ENCODE results near the gene DNAL1.
"Not testable (repeated sequence)": the region's sequence is repeated elsewhere in the genome, so short reads cannot be mapped to it uniquely, and the experiment has no call there.

The DNAL1 gene

DNA sequence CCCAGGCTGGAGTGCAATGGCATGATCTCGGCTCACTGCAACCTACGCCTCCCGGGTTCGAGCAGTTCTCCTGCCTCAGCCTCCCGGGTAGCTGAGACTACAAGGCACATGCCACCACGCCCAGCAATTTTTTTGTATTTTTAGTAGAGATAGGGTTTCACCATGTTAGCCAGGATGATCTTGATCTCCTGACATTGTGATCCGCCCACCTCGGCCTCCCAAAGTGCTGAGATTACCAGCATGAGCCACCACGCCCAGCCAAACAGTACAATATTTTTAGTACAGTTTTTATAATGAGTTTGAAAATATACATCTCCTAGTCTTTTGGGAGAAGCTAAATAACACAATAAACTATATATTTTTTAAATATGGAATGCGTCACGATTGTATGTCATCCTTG is 14.4 kb downstream of the DNAL1 start:
- H3K4me3 Mint-ChIP-seq; H3K9me3 Mint-ChIP-seq; H3K36me3 Mint-ChIP-seq (ENCODE audit: insufficient read depth); ATAC-seq (replicated peaks; ENCODE audit: extremely low read depth, poor library complexity, severe bottlenecking); DNase-seq (ENCODE audit: low spot score in 2 of 2); H3K4me1 Mint-ChIP-seq; H3K27ac Mint-ChIP-seq (ENCODE audit: low read depth); H3K27me3 Mint-ChIP-seq: not testable (repeated sequence)

DNA sequence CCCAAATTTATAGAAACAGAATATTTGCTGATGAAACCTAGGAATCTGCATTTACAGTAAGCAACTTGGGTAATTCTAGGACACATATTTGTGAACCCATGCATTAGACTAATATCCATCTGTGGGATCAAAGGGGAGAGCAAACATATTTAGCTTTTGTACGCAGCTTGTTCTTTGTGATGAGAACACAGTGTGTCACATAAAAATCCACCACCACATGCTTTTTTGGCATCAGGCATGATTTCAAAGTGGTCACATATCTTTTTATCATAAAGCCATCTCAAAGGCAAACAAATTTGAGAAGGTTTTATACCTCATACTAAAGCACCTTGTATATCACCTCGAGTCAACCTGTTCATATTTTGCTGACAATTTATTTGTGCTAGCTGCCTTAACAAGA is 15.7 kb downstream of the DNAL1 start:
- H3K9me3 Mint-ChIP-seq = no peaks in the 10 kb centered on the region
- no peak for ATAC-seq (replicated peaks; ENCODE audit: extremely low read depth, poor library complexity, severe bottlenecking)

DNA sequence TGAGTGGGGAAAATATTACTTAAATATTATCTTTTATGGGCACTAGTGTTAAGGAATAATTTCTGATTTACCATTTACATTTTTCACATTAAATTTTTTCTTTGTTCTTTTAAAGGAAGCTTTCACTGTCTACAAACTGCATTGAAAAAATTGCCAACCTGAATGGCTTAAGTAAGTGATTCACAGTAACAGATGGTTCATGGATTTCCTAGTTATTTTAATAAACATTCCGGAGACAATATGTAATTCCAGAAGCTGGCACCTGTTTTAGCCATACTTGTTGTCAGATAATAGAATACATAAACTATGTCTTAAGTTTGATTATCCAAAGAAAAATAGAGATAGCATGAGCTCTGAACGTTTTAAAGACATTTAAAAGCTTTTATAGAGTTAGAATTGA is 17.1 kb downstream of the DNAL1 start:
- ATAC-seq (replicated peaks; ENCODE audit: extremely low read depth, poor library complexity, severe bottlenecking) = no peak
- Mint-ChIP-seq H3K27me3 (no peaks in the 10 kb centered on the region), H3K4me3 (no peak overlapping the region), H3K9me3 (no peaks in the 10 kb centered on the region), H3K36me3 (ENCODE audit: insufficient read depth) (peaks cover 3% of the 10 kb centered on the region), H3K4me1 (no peaks in the 10 kb centered on the region), H3K27ac (ENCODE audit: low read depth) (no peak overlapping the region)
- no peak for DNase-seq (ENCODE audit: low spot score in 2 of 2)

More for the DNA sequence above, 15.7 kb downstream of the DNAL1 start:
- peaks cover 3% of the 10 kb centered on the region for H3K36me3 Mint-ChIP-seq (ENCODE audit: insufficient read depth)
- DNase-seq (ENCODE audit: low spot score in 2 of 2) = no peak
- H3K27me3 Mint-ChIP-seq = no peaks in the 10 kb centered on the region
- no peak overlapping the region for H3K4me3 Mint-ChIP-seq
- H3K27ac Mint-ChIP-seq (ENCODE audit: low read depth) = no peak overlapping the region
- no peaks in the 10 kb centered on the region for H3K4me1 Mint-ChIP-seq

DNA sequence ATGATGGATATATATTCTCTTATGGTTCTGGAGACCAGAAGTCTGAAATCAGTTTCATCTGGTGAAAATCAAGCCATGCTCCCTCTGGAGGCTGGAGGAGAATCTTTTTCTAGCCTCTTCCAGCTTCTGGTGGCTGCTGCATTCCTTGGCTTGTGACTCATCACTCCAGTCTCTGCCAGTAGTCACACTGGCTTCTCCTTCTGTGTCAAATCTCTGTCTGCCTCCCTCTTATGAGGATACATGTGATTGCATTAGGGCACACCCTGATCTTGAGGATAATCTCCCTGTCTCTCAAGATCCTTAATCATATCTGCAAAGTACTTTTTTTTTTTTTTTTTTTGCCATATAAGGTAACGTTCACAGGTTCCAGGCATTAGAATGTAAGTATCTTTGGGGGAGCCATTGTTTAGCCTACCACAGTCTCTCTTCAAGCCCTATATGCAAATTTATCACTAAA is 17.7 kb downstream of the DNAL1 start:
- no peaks in the 10 kb centered on the region for H3K27me3 Mint-ChIP-seq
- DNase-seq (ENCODE audit: low spot score in 2 of 2) (no peak), ATAC-seq (replicated peaks; ENCODE audit: extremely low read depth, poor library complexity, severe bottlenecking) (no peak)

DNA sequence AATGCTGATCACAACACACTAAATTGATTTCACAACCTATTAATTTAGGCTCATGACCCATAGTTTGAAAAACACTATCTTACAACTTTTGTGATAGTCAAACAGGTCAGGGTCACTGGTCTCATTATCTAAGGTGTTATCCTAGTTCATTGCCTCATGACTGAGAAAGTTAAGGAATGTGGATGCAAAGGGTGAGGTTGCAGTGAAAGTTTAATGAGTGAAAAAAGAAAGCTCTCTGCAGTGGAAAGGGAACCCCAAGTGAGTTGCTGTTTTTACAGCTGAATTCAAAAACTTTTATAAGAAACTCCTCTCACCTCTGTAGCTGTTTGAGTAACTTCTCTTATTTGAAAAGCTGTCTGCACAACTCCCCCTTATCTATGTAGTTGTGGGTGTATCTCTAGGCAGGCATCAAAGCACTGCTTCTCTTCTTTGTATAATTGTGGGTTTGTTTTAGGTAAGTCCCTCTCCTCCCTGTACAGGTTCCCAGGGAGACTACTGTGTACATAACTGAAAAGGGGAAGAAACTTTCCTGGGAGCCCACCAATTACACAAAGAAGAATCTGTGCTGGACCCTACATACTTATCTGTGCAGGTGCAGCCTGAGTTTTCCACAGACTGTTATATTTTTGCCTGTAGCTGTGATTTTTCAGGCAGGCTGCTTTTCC is 18.9 kb downstream of the DNAL1 start:
- Mint-ChIP-seq H3K27me3 (no peaks in the 10 kb centered on the region), H3K4me1 (no peaks in the 10 kb centered on the region), H3K36me3 (ENCODE audit: insufficient read depth) (peaks cover 5% of the 10 kb centered on the region), H3K9me3 (no peaks in the 10 kb centered on the region), H3K27ac (ENCODE audit: low read depth) (no peak overlapping the region), H3K4me3 (no peak overlapping the region)
- no peak for ATAC-seq (replicated peaks; ENCODE audit: extremely low read depth, poor library complexity, severe bottlenecking)
- DNase-seq (ENCODE audit: low spot score in 2 of 2) = no peak

More for the DNA sequence above, 17.7 kb downstream of the DNAL1 start:
- Mint-ChIP-seq H3K9me3 (no peaks in the 10 kb centered on the region), H3K36me3 (ENCODE audit: insufficient read depth) (peaks cover 3% of the 10 kb centered on the region), H3K4me3 (no peak overlapping the region), H3K4me1 (no peaks in the 10 kb centered on the region), H3K27ac (ENCODE audit: low read depth) (no peak overlapping the region)

DNA sequence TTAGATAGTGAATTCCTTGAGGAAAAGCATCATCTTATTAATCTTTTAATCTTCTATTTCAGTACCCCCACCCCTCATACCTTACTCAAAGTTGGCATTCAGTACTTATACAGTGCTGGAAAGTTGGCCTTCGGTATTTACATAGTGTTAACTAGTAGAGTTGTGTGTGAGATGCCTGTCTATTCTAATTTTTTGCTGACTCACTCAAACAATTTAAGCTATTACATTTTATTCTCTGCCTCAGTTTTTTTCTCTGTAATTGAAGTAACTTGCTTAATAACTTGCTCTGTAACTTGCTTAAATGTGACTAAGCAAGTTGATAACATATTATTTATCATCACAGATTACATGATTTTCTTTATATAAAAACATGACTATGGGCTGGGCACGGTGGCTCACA is 20.3 kb downstream of the DNAL1 start:
- Mint-ChIP-seq H3K9me3 (no peaks in the 10 kb centered on the region), H3K27me3 (no peaks in the 10 kb centered on the region), H3K27ac (ENCODE audit: low read depth) (no peak overlapping the region), H3K4me1 (no peaks in the 10 kb centered on the region), H3K4me3 (no peak overlapping the region), H3K36me3 (ENCODE audit: insufficient read depth) (peaks cover 5% of the 10 kb centered on the region)
- DNase-seq (ENCODE audit: low spot score in 2 of 2) (no peak), ATAC-seq (replicated peaks; ENCODE audit: extremely low read depth, poor library complexity, severe bottlenecking) (no peak)

DNA sequence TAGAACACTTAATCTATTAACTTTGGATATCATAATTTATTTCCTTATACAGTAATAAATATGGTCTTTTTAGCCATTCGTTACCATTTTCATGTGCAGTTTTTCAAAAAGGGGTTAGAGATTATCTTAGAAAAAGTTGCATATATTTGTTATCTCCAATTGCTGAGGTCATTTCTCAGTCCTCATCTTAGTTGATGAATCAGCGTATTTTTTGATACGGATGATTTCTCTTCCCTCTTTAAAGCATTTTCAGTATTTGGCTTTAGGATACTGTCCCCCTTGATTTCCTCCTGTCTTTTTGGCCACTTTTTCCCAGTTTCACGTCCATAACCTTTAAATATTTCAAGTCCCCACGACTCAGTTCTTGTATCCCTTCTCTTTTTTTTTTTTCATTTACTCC is 21.8 kb downstream of the DNAL1 start:
- H3K36me3 Mint-ChIP-seq (ENCODE audit: insufficient read depth) = peaks cover 5% of the 10 kb centered on the region
- no peaks in the 10 kb centered on the region for H3K4me1 Mint-ChIP-seq
- ATAC-seq (replicated peaks; ENCODE audit: extremely low read depth, poor library complexity, severe bottlenecking) (no peak), DNase-seq (ENCODE audit: low spot score in 2 of 2) (no peak)
- H3K9me3 Mint-ChIP-seq = no peaks in the 10 kb centered on the region
- H3K4me3 Mint-ChIP-seq = no peak overlapping the region
- no peak overlapping the region for H3K27ac Mint-ChIP-seq (ENCODE audit: low read depth)
- no peaks in the 10 kb centered on the region for H3K27me3 Mint-ChIP-seq

GRCh38 chr14:73667854-73668253 is 23.1 kb downstream of the DNAL1 start:
- no peak overlapping the region for H3K4me3 Mint-ChIP-seq
- no peaks in the 10 kb centered on the region for H3K27me3 Mint-ChIP-seq
- DNase-seq (ENCODE audit: low spot score in 2 of 2) (no peak), ATAC-seq (replicated peaks; ENCODE audit: extremely low read depth, poor library complexity, severe bottlenecking) (no peak)
- no peaks in the 10 kb centered on the region for H3K4me1 Mint-ChIP-seq
- peaks cover 5% of the 10 kb centered on the region for H3K36me3 Mint-ChIP-seq (ENCODE audit: insufficient read depth)
- no peak overlapping the region for H3K27ac Mint-ChIP-seq (ENCODE audit: low read depth)
- H3K9me3 Mint-ChIP-seq = no peaks in the 10 kb centered on the region

DNA sequence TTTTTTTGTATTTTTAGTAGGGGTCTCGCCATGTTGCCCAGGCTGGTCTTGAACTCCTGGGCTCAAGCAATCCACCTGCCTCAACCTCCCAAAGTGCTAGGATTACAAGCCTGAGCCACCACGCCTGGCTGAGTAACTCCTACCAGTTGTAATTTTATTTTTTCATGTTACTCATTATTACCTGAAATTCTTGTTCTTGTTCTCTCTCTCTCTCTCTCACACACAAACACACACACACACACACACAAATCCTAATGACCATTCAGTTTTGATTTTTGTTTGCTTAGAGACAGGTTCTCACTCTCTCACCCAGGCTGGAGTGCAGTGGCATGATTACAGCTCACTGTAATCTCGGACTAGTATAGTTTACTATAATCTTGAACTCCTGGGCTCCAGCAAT is 30.2 kb downstream of the DNAL1 start:
- DNase-seq (ENCODE audit: low spot score in 2 of 2) (no peak), ATAC-seq (replicated peaks; ENCODE audit: extremely low read depth, poor library complexity, severe bottlenecking) (no peak)
- Mint-ChIP-seq H3K9me3 (no peaks in the 10 kb centered on the region), H3K4me1 (no peaks in the 10 kb centered on the region), H3K27me3 (no peaks in the 10 kb centered on the region), H3K36me3 (ENCODE audit: insufficient read depth) (peaks cover 2% of the 10 kb centered on the region), H3K4me3 (no peak overlapping the region), H3K27ac (ENCODE audit: low read depth) (no peak overlapping the region)

DNA sequence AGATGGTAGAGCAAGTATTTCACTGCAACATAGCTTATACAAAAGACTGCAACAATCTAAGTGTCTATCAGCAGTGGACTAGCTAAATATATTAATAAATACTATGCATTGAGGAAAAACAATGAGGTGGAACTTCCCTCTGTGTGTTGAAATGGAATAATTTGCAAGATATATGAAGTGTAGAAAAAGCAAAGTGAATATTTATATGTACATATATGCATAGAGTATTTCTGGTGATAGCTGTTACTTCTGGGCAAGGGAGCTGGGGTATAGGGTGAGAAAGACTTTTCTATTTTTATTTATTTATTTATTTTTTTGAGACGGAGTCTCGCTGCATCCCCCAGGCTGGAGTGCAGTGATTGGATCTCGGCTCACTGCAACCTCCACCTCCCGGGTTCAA is 33.9 kb downstream of the DNAL1 start:
- no peak overlapping the region for H3K4me3 Mint-ChIP-seq
- no peak for ATAC-seq (replicated peaks; ENCODE audit: extremely low read depth, poor library complexity, severe bottlenecking)
- no peaks in the 10 kb centered on the region for H3K4me1 Mint-ChIP-seq

GRCh38 chr14:73680821-73681220 is 36.0 kb downstream of the DNAL1 start:
- H3K9me3 Mint-ChIP-seq = no peaks in the 10 kb centered on the region

More for the DNA sequence above, 33.9 kb downstream of the DNAL1 start:
- Mint-ChIP-seq H3K27ac (ENCODE audit: low read depth) (no peak overlapping the region), H3K36me3 (ENCODE audit: insufficient read depth) (no peaks in the 10 kb centered on the region), H3K9me3 (no peaks in the 10 kb centered on the region), H3K27me3 (no peaks in the 10 kb centered on the region)
- no peak for DNase-seq (ENCODE audit: low spot score in 2 of 2)

DNA sequence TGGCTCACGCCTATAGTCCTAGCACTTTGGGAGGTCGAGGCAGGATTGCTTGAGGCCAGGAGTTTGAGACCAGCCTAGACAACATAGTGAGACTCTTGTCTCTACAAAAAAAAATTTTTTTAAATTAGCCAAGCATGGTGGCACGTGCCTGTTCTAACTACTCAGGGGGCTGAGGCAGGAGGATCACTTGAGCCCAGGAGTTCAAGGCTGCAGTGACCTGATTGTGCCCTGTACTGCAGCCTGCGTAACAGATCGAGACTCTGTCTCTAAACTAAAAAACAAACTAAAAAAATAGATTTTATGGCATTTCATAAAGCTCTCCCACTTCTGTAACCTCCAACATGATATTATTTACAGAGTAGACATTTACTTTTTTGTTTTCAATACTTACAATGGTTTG is 39.8 kb downstream of the DNAL1 start:
- DNase-seq (ENCODE audit: low spot score in 2 of 2) (no peak), ATAC-seq (replicated peaks; ENCODE audit: extremely low read depth, poor library complexity, severe bottlenecking) (no peak)
- no peaks in the 10 kb centered on the region for H3K9me3 Mint-ChIP-seq
- peaks cover 1% of the 10 kb centered on the region for H3K36me3 Mint-ChIP-seq (ENCODE audit: insufficient read depth)
- H3K4me3 Mint-ChIP-seq = no peak overlapping the region
- H3K27ac Mint-ChIP-seq (ENCODE audit: low read depth) = no peak overlapping the region
- H3K27me3 Mint-ChIP-seq = no peaks in the 10 kb centered on the region
- no peaks in the 10 kb centered on the region for H3K4me1 Mint-ChIP-seq

More at GRCh38 chr14:73680821-73681220, 36.0 kb downstream of the DNAL1 start:
- Mint-ChIP-seq H3K27ac (ENCODE audit: low read depth) (no peak overlapping the region), H3K4me3 (no peak overlapping the region), H3K27me3 (no peaks in the 10 kb centered on the region), H3K4me1 (no peaks in the 10 kb centered on the region), H3K36me3 (ENCODE audit: insufficient read depth) (no peaks in the 10 kb centered on the region)
- ATAC-seq (replicated peaks; ENCODE audit: extremely low read depth, poor library complexity, severe bottlenecking) (no peak), DNase-seq (ENCODE audit: low spot score in 2 of 2) (no peak)

DNA sequence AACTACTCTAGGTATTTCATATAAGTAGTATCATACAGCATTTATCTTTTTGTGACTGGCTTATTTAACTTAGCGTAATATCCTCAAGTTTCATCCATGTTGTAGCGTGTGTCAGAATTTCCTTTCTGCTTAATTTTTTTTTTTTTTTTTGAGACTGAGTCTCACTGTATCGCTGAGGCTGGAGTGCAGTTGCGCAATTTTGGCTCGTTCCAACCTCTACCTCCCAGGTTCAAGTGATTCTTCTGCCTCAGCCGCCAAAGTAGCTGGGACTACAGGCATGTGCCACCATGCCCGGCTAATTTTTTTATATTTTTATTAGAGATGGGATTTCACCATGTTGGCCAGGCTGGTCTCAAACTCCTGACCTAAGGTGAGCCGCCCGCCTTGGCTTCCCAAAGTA is 40.5 kb downstream of the DNAL1 start:
- H3K27me3 Mint-ChIP-seq = no peaks in the 10 kb centered on the region
- H3K4me3 Mint-ChIP-seq = no peak overlapping the region
- H3K27ac Mint-ChIP-seq (ENCODE audit: low read depth) = no peak overlapping the region
- H3K4me1 Mint-ChIP-seq = no peaks in the 10 kb centered on the region
- H3K9me3 Mint-ChIP-seq = no peaks in the 10 kb centered on the region
- peaks cover 1% of the 10 kb centered on the region for H3K36me3 Mint-ChIP-seq (ENCODE audit: insufficient read depth)
- no peak for DNase-seq (ENCODE audit: low spot score in 2 of 2)
- no peak for ATAC-seq (replicated peaks; ENCODE audit: extremely low read depth, poor library complexity, severe bottlenecking)

All from central memory CD8-positive, alpha-beta T cell (primary cell).